ENCODE data around the gene IRX5.

The IRX5 gene

DNA sequence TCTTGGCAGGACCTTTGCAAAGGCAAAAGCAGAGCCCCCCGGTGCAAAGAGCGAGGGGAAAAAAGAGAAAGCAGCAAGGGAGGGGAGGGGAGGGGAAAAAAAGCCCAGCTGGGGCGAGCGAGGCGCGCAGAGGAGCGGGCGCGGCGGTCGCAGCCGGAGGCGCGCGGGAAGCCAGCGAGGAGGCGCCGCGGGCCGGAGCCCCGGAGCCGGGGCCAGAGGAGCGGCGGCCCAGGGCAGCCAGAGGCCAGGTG, 129 bp downstream of the IRX5 start:
- H3F3A ChIP-seq (ENCODE audit: control insufficient read depth, insufficient read depth), result no peaks in the 10 kb centered on the region
- no peaks in the 10 kb centered on the region for H3K9me2 ChIP-seq (replicated peaks; ENCODE audit: control insufficient read depth, low read length)
- no peaks in the 10 kb centered on the region for H4K20me1 ChIP-seq (ENCODE audit: control insufficient read depth, insufficient read depth, low read depth, low read length)
- H3K4me3 ChIP-seq (ENCODE audit: low read length), result no peak overlapping the region
- no peaks in the 10 kb centered on the region for H3K79me2 ChIP-seq (ENCODE audit: control insufficient read depth, low read length)
- H3K4me1 ChIP-seq (ENCODE audit: control insufficient read depth, low read length), result no peaks in the 10 kb centered on the region
- peaks cover 12% of the 10 kb centered on the region; the same call in 1 of the 2 replicates for H3K9me3 ChIP-seq (ENCODE audit: control insufficient read depth, insufficient read depth, low read length)
- TF ChIP-seq, protein P1, sequence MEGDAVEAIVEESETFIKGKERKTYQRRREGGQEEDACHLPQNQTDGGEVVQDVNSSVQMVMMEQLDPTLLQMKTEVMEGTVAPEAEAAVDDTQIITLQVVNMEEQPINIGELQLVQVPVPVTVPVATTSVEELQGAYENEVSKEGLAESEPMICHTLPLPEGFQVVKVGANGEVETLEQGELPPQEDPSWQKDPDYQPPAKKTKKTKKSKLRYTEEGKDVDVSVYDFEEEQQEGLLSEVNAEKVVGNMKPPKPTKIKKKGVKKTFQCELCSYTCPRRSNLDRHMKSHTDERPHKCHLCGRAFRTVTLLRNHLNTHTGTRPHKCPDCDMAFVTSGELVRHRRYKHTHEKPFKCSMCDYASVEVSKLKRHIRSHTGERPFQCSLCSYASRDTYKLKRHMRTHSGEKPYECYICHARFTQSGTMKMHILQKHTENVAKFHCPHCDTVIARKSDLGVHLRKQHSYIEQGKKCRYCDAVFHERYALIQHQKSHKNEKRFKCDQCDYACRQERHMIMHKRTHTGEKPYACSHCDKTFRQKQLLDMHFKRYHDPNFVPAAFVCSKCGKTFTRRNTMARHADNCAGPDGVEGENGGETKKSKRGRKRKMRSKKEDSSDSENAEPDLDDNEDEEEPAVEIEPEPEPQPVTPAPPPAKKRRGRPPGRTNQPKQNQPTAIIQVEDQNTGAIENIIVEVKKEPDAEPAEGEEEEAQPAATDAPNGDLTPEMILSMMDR (IDR thresholded peaks at IDR 0.05; ENCODE audit: low read depth, low read length, poor library complexity, severe bottlenecking), result no peak
- TF ChIP-seq EZH2phosphoT487 (IDR thresholded peaks at IDR 0.05; ENCODE audit: borderline replicate concordance, low read length), result no peak
- no peaks in the 10 kb centered on the region for H3K36me3 ChIP-seq (ENCODE audit: control insufficient read depth, low read length)
- H3K4me2 ChIP-seq (ENCODE audit: low read length), result no peak overlapping the region
- no peaks in the 10 kb centered on the region for H3K27me3 ChIP-seq (ENCODE audit: control insufficient read depth, low read length)
- H3K27ac ChIP-seq (ENCODE audit: low read depth, low read length), result no peak overlapping the region

DNA sequence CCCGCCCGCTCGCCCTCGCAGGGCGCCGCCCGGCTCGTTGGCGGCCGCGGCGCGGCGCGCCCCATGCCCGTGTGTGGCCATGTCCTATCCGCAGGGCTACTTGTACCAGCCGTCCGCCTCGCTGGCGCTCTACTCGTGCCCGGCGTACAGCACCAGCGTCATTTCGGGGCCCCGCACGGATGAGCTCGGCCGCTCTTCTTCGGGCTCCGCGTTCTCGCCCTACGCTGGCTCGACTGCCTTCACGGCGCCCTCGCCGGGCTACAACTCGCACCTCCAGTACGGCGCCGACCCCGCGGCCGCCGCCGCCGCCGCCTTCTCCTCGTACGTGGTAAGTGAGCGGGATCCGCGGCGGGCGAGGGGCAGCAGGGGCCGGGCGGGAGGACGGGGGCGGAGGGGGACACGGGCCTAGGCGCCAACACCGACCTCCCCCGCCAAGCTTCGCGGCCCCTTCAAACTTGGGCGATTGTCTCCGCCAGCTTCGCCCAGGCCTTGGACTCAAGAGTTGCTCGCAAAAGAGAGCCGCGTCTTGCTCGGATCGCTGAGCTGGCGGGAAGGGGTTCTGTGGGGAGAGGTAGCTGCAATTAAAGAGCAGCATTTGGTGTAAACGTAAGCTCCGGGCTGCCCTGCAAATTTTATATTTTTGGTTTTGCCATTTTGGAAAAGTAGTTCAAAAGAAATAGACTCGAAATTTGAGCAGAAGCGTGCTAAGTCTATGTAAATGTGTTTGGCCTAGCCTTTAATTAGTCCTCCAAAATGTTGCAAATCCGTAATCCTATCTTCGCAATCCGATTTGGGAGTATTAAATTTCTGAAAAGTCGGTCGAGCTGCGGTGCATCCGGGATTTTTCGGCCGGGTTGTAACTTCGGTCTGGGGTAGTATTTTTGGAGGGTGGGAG, 702 bp downstream of the IRX5 start:
- H3K9me2 ChIP-seq (replicated peaks; ENCODE audit: control insufficient read depth, low read length), result no peaks in the 10 kb centered on the region
- H3K79me2 ChIP-seq (ENCODE audit: control insufficient read depth, low read length), result no peaks in the 10 kb centered on the region
- TF ChIP-seq, protein P1 (IDR thresholded peaks at IDR 0.05; ENCODE audit: low read depth, low read length, poor library complexity, severe bottlenecking), result no peak
- no peak for TF ChIP-seq EZH2phosphoT487 (IDR thresholded peaks at IDR 0.05; ENCODE audit: borderline replicate concordance, low read length)
- no peak overlapping the region for H3K27ac ChIP-seq (ENCODE audit: low read depth, low read length)
- H3K4me1 ChIP-seq (ENCODE audit: control insufficient read depth, low read length), result no peaks in the 10 kb centered on the region
- no peak overlapping the region for H3K4me3 ChIP-seq (ENCODE audit: low read length)
- no peak overlapping the region for H3K4me2 ChIP-seq (ENCODE audit: low read length)
- no peaks in the 10 kb centered on the region for H3K36me3 ChIP-seq (ENCODE audit: control insufficient read depth, low read length)
- H3F3A ChIP-seq (ENCODE audit: control insufficient read depth, insufficient read depth), result no peaks in the 10 kb centered on the region
- peaks cover 12% of the 10 kb centered on the region; the same call in 1 of the 2 replicates for H3K9me3 ChIP-seq (ENCODE audit: control insufficient read depth, insufficient read depth, low read length)
- no peaks in the 10 kb centered on the region for H4K20me1 ChIP-seq (ENCODE audit: control insufficient read depth, insufficient read depth, low read depth, low read length)
- no peaks in the 10 kb centered on the region for H3K27me3 ChIP-seq (ENCODE audit: control insufficient read depth, low read length)

DNA sequence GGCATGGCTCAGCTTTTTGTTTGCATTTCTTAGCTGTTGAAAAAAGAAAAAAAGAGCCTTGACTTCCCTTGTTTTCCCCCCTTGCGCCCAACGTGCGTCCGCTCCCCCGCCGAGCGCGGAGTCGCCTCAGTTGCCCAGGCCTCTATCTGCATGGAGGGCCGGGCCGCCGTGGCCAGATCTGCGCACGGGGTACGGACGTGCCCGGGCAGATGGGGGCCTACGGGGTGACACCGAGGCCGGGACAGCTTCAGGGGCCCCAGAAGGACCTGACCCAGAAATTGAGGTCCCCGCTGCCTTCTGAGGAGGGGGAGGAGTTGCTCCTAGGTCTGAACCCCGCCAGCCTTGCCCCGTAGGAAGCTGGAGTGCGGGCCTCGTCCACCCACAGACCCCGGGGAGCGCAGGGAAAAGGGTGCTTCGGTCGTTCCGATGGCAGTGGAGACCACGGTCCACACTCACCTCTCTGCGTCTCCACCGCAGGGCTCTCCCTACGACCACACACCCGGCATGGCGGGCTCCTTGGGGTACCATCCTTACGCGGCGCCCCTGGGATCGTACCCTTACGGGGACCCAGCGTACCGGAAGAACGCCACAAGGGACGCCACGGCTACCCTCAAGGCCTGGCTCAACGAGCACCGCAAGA, 1.5 kb downstream of the IRX5 start:
- no peaks in the 10 kb centered on the region for H3K27me3 ChIP-seq (ENCODE audit: control insufficient read depth, low read length)
- no peak overlapping the region for H3K4me3 ChIP-seq (ENCODE audit: low read length)
- H3K4me2 ChIP-seq (ENCODE audit: low read length), result no peak overlapping the region

More for the DNA sequence above, 1.5 kb downstream of the IRX5 start:
- Histone ChIP-seq H4K20me1 (ENCODE audit: control insufficient read depth, insufficient read depth, low read depth, low read length) (no peaks in the 10 kb centered on the region), H3K27ac (ENCODE audit: low read depth, low read length) (no peak overlapping the region), H3K9me2 (replicated peaks; ENCODE audit: control insufficient read depth, low read length) (no peaks in the 10 kb centered on the region), H3K36me3 (ENCODE audit: control insufficient read depth, low read length) (no peaks in the 10 kb centered on the region), H3F3A (ENCODE audit: control insufficient read depth, insufficient read depth) (no peaks in the 10 kb centered on the region), H3K79me2 (ENCODE audit: control insufficient read depth, low read length) (no peaks in the 10 kb centered on the region), H3K9me3 (ENCODE audit: control insufficient read depth, insufficient read depth, low read length) (peaks cover 14% of the 10 kb centered on the region; the same call in 1 of the 2 replicates), H3K4me1 (ENCODE audit: control insufficient read depth, low read length) (no peaks in the 10 kb centered on the region)
- TF ChIP-seq, protein P1 (IDR thresholded peaks at IDR 0.05; ENCODE audit: low read depth, low read length, poor library complexity, severe bottlenecking), result no peak
- TF ChIP-seq EZH2phosphoT487 (IDR thresholded peaks at IDR 0.05; ENCODE audit: borderline replicate concordance, low read length), result no peak
